ENCODE measurements around the gene TRIM67.

The TRIM67 gene

GRCh38 chr1:231233735-231234417 is 72.0 kb downstream of the TRIM67 start:
- no peak for DNase-seq (ENCODE audit: low read depth in 3 of 3)

DNA sequence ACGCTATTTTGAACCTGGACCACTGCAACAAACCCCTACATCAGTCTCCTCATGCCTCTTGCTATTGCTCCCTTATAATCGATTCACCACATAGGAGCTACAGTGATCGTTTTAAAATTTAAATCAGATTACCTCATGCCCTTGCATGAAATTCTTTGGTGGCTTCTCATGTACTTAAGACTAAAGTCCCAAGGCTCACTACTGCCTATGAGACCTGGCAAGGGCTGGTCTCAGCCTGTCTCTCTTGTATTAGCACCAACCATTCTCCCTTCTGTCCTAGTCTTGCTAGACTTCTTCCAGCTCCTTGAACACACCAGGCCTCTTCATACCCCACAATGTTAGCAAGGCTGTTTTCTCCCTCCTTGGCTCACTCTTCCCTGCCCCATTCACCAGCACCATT is 72.6 kb downstream of the TRIM67 start:
- DNase-seq (ENCODE audit: low read depth in 3 of 3): no peak

DNA sequence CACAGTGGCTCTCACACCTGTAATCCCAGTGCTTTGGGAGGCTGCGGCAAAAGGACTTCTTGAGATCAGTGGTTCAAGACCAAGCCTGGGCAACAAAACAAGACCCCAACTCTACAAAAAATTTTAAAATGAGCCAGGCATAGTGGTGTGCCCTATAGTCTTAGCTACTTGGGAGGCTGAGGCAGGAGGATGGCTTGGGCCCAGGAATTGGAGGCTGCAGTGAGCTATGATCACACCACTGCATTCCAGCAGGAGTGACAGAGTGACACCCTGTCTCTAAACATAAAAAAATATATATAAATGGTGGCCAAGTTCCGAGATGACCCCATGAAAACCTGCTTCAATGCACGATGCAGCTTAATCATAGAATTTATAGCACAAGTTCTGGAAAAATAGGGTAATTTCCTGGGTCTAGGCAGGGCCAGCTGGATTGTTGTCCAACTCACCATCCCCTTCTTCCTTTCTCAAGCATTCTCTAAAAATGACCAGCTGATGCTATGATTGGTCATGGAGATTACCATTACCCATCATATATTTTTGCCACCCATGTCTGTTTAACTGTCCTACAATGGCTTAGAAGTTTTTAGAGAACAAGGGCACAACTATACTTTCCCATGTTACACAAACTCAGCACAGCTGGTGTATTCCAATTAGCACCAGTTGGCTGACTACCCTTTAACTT is 73.8 kb downstream of the TRIM67 start:
- no peak for DNase-seq (ENCODE audit: low read depth in 3 of 3)

GRCh38 chr1:231236208-231236591 is 74.3 kb downstream of the TRIM67 start:
- DNase-seq (ENCODE audit: low read depth in 3 of 3): no peak

- DNase-seq (ENCODE audit: low read depth in 3 of 3): no peak
Measured at GRCh38 chr1:231236938-231237337, 75.1 kb downstream of the TRIM67 start.

- DNase-seq (ENCODE audit: low read depth in 3 of 3): no peak
Measured at GRCh38 chr1:231238298-231238697, 76.4 kb downstream of the TRIM67 start.

DNA sequence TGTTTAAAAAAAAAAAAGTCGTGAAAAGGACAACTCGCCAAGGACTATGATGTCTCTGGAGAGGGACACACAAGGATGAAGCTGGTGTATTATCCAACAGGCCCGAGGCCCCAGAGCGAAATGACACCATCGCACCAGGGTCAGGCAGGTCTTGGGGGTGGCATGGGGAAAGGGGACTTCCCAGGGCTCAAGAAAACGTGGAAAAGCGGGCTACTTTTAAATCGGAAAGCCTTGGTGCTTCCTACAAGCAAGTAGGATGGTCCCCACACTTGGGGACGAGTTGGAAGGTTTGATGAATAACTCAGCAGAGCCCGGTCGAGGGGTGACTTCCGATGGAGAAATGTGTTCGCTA is 78.6 kb downstream of the TRIM67 start:
- no peak for DNase-seq (ENCODE audit: low read depth in 3 of 3)

DNA sequence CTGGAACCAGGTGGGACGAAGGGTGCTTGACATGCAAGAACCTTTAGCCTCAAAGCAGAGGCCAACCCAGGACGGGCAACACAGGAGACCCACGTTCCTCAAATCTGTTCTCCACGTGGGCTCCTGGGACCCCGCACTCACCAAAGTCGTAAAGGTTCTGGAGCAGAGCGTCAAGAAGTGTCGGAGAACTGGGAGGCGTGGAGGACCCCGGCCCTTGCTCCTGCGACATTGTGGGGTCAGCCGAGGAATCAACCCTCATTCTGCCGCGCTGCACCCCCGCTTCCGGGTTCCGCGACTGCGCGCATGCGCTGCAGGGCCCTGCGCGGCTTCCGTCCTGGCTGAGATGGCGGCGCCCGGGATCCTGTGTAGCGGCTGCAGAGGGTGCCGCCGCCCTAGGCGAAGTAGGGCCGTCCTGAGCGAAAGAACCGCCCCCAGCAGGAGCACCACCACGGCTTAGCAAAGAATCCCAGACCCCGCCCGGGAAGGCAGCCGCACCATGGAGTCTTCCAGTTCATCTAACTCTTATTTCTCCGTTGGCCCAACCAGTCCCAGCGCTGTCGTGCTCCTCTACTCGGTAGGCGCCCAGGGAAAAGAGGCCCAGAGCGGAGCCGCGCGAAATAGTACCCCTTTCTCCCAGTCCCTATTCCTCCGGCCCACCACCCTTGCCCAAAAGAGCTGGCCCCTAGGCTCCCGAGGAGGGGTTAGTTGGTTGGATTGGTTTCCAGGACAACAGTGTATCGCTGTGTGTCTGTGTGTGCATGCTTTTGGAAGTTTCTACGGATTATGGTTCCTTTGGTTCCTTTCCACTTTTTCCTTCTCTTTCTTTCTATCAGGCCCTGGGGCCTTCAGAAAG is 79.3 kb downstream of the TRIM67 start, which contains the start of gene GNPAT:
Gene GNPAT, plus strand, starts transcription at position 330 of the 853 bp plus-strand sequence. Its CDS starts 167 bp downstream, at position 497.
- DNase-seq (ENCODE audit: low read depth in 3 of 3): peak; percentile 80 to 83 (median 82)

DNA sequence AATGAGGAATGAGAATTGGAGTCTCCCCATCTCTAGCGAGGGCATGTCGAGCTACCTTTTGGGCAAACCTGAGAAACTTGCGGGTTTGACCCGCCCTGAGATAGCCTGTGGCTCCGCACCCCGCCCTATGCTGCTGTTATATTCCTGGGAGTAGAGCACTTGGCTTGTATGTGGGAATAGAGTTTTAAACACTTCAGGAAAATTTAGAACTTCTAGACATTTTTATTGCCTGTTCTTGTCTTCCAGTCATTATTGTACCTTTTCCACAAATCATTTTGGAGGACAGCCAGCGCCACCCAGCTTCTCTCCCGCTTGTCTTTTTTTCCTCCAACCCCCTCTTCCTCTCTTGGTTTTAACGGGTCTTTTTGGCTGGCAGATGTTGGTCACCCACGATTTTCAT is 79.9 kb downstream of the TRIM67 start:
- DNase-seq (ENCODE audit: low read depth in 3 of 3): peak in 1 of 3 donors; percentile 3

- DNase-seq (ENCODE audit: low read depth in 3 of 3): no peak
Measured at GRCh38 chr1:231242516-231243198, 80.8 kb downstream of the TRIM67 start.

DNA sequence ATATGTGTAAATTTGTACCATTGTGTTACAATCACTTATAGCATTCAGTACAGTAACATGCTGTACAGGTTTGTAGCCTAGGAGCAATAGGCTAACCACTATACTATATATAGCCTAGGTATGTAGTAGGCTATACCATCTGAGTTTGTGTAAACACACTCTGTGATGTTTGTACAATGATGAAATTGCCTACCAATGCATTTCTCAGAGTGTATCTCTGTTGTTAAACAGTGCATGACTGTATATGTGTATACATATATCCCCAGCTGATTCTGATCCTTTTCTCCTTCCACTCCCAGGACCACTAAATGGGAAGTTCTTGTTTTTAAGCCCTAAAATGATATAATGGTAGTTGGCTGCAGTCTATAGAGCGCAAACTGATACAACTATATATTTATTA is 86.9 kb downstream of the TRIM67 start:
- DNase-seq (ENCODE audit: low read depth in 3 of 3): no peak

- DNase-seq (ENCODE audit: low read depth in 3 of 3): no peak
Measured at GRCh38 chr1:231252336-231252735, 90.5 kb downstream of the TRIM67 start.

DNA sequence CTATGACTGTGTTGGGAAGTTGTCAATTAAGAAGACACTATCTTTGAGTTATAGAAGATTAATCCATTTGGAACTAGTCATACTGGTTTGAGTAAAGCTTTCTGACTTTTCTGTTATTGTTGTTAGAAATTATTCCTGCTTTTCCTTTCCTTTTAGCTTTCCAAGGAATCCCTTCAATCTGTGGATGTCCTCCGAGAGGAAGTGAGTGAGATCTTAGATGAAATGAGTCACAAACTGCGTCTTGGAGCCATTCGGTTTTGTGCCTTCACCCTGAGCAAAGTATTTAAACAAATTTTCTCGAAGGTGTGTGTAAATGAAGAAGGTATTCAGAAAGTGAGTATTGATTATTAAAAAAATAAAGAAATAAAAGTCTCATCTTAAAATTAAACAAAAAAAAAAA is 98.5 kb downstream of the TRIM67 start:
- DNase-seq (ENCODE audit: low read depth in 3 of 3): no peak

GRCh38 chr1:231264642-231265041 is 102.8 kb downstream of the TRIM67 start:
- no peak for DNase-seq (ENCODE audit: low read depth in 3 of 3)

DNA sequence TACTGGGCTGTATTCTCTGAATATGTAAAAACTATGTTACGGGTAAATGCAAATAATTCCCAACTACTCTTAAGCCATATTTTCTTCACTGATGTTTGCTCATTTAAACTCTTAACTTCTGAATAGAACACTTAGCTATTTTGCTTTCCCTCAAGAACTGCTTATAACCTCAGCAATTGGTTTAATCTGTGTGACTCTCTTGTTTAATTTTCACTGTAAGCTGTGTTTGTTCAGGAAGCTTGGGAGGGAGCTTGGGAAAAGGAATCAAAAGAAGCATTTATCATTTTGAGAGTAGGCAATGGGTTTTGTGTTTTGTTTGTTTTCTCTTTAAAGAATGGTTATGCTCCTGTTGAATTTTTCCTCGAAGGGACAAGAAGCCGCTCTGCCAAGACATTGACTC is 103.5 kb downstream of the TRIM67 start:
- no peak for DNase-seq (ENCODE audit: low read depth in 3 of 3)

GRCh38 chr1:231266811-231267322 is 105.0 kb downstream of the TRIM67 start:
- DNase-seq (ENCODE audit: low read depth in 3 of 3): no peak
